ENCODE results near the gene IP6K2. TPM values are rescaled to one million over a fixed set of nuclear protein-coding genes. Genes with fewer than 3 reads are reported as not detected.
A peak's percentile ranks its signal among the peaks of the same experiment; 100 is the strongest.

Gene IP6K2
- total and polyA plus RNA-seq, 7 donors = 39.0 to 142 (median 77.9) TPM

GRCh38 chr3:48698891-48699290, 18.1 kb downstream of the IP6K2 start:
- DNase-seq = no peak
- Histone ChIP-seq H3K4me1 (peaks cover 0 to 48% (median 29%) of the 10 kb centered on the region in 4 donors), H3K27ac (no peak overlapping the region), H3K9me3 (no peaks in the 10 kb centered on the region), H3K4me3 (no peak overlapping the region), H3K27me3 (no peaks in the 10 kb centered on the region), H3K36me3 (peaks cover 0 to 38% (median 11%) of the 10 kb centered on the region in 4 donors)
- TF ChIP-seq EP300 (IDR thresholded peaks at IDR 0.05) = no peak
- no peak for TF ChIP-seq POLR2A (IDR thresholded peaks at IDR 0.05)
- no peak for TF ChIP-seq CTCF (IDR thresholded peaks at IDR 0.05)
- TF ChIP-seq POLR2AphosphoS5 (IDR thresholded peaks at IDR 0.05) = no peak
- WGBS, 2 donors = 83 to 93% methylated on average over 8 of the region's 8 CpGs
- intact Hi-C loops (cut with DNase I) = no loop called here

GRCh38 chr3:48697952-48698351, 19.1 kb downstream of the IP6K2 start:
- no peak overlapping the region for H3K27ac ChIP-seq
- H3K27me3 ChIP-seq = no peaks in the 10 kb centered on the region
- H3K36me3 ChIP-seq = peaks cover 0 to 47% (median 18%) of the 10 kb centered on the region in 4 donors
- no peaks in the 10 kb centered on the region for H3K9me3 ChIP-seq
- TF ChIP-seq EP300 (IDR thresholded peaks at IDR 0.05) (no peak), CTCF (IDR thresholded peaks at IDR 0.05) (no peak), POLR2AphosphoS5 (IDR thresholded peaks at IDR 0.05) (no peak), POLR2A (IDR thresholded peaks at IDR 0.05) (no peak)
- DNase-seq = no peak
- peaks cover 0 to 45% (median 28%) of the 10 kb centered on the region in 4 donors for H3K4me1 ChIP-seq
- no peak overlapping the region for H3K4me3 ChIP-seq
- intact Hi-C loops (cut with DNase I) = no loop called here
- WGBS, 2 donors = 83 to 88% methylated on average over 3 of the region's 3 CpGs

- Histone ChIP-seq H3K4me1 (peaks cover 0 to 42% (median 27%) of the 10 kb centered on the region in 4 donors), H3K27me3 (no peaks in the 10 kb centered on the region), H3K27ac (peak overlapping the region in 2 of 4 donors; percentile 78 to 85), H3K4me3 (no peak overlapping the region), H3K36me3 (peaks cover 11 to 61% (median 30%) of the 10 kb centered on the region in 4 donors), H3K9me3 (no peaks in the 10 kb centered on the region)
- intact Hi-C loops (cut with DNase I) = no loop called here
- no peak for DNase-seq
- no peak for TF ChIP-seq EP300 (IDR thresholded peaks at IDR 0.05)
- no peak for TF ChIP-seq POLR2A (IDR thresholded peaks at IDR 0.05)
These were observed 20.4 kb downstream of the IP6K2 start for GRCh38 chr3:48696601-48697000.

- Histone ChIP-seq H3K4me3 (no peak overlapping the region), H3K27me3 (no peaks in the 10 kb centered on the region), H3K4me1 (peaks cover 0 to 42% (median 27%) of the 10 kb centered on the region in 4 donors), H3K27ac (peak overlapping the region in 3 of 4 donors; percentile 78 to 89 (median 85)), H3K36me3 (peaks cover 16 to 63% (median 34%) of the 10 kb centered on the region in 4 donors), H3K9me3 (no peaks in the 10 kb centered on the region)
- DNase-seq = no peak
- intact Hi-C loops (cut with DNase I) = no loop called here
- 91 to 98% methylated on average over 5 of the region's 5 CpGs for WGBS, 2 donors
- TF ChIP-seq CTCF (IDR thresholded peaks at IDR 0.05) = no peak
- TF ChIP-seq EP300 (IDR thresholded peaks at IDR 0.05) = no peak
- no peak for TF ChIP-seq POLR2A (IDR thresholded peaks at IDR 0.05)
- TF ChIP-seq POLR2AphosphoS5 (IDR thresholded peaks at IDR 0.05) = no peak
These were observed 20.9 kb downstream of the IP6K2 start for GRCh38 chr3:48696156-48696555.

- peaks cover 0 to 42% (median 27%) of the 10 kb centered on the region in 4 donors for H3K4me1 ChIP-seq
- peaks cover 17 to 64% (median 39%) of the 10 kb centered on the region in 4 donors for H3K36me3 ChIP-seq
- 48 to 79% methylated on average over 9 of the region's 9 CpGs for WGBS, 2 donors
- H3K4me3 ChIP-seq = peak overlapping the region; percentile 19 to 41 (median 36)
- peak; percentile 90 for DNase-seq
- intact Hi-C loops (cut with DNase I) = no loop called here
- H3K27ac ChIP-seq = peak overlapping the region; percentile 78 to 89 (median 82)
- no peak for TF ChIP-seq EP300 (IDR thresholded peaks at IDR 0.05)
- peak; percentile 6 to 53 (median 27) for TF ChIP-seq POLR2AphosphoS5 (IDR thresholded peaks at IDR 0.05)
- H3K9me3 ChIP-seq = no peaks in the 10 kb centered on the region
- no peaks in the 10 kb centered on the region for H3K27me3 ChIP-seq
These were observed 21.6 kb downstream of the IP6K2 start for GRCh38 chr3:48695393-48695753.

Measured in sigmoid colon (tissue), 7 donors.